ENCODE data around the gene CDKAL1. TPM values are rescaled to one million over a fixed set of nuclear protein-coding genes. Genes with fewer than 3 reads are reported as not detected.

Gene CDKAL1
- total RNA-seq, 3 donors from 2014 or later: 13.0 to 27.2 (median 18.0) TPM

DNA sequence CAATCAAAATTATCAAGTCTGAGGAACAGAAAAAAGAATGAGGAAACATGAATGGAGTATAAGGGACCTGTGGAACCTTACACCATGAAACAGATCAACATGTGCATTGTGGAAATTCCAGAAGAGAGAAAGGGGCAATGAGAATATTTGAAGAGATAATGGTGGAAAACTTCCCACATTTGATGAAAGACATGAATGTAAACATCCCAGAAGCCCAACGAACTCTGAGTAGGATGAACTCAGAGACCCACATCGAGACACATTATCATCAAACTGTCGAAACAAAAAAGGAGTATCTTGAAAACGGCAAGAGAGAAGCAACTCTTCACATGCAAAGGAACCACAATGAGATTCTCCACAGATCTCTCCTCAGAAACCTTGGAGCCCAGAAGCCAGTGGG lies 371.1 kb downstream of the CDKAL1 start:
- H3K9me3 ChIP-seq: no peaks in the 10 kb centered on the region
- no peak overlapping the region for H3K4me3 ChIP-seq
- DNase-seq (ENCODE audit: low spot score in 2 of 2): no peak
- H3K36me3 ChIP-seq: no peaks in the 10 kb centered on the region
- H3K27me3 ChIP-seq: no peaks in the 10 kb centered on the region
- TF ChIP-seq POLR2A (IDR thresholded peaks at IDR 0.05) (no peak), POLR2AphosphoS5 (IDR thresholded peaks at IDR 0.05) (no peak)
- TF ChIP-seq, protein P1, sequence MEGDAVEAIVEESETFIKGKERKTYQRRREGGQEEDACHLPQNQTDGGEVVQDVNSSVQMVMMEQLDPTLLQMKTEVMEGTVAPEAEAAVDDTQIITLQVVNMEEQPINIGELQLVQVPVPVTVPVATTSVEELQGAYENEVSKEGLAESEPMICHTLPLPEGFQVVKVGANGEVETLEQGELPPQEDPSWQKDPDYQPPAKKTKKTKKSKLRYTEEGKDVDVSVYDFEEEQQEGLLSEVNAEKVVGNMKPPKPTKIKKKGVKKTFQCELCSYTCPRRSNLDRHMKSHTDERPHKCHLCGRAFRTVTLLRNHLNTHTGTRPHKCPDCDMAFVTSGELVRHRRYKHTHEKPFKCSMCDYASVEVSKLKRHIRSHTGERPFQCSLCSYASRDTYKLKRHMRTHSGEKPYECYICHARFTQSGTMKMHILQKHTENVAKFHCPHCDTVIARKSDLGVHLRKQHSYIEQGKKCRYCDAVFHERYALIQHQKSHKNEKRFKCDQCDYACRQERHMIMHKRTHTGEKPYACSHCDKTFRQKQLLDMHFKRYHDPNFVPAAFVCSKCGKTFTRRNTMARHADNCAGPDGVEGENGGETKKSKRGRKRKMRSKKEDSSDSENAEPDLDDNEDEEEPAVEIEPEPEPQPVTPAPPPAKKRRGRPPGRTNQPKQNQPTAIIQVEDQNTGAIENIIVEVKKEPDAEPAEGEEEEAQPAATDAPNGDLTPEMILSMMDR (IDR thresholded peaks at IDR 0.05): no peak
- intact Hi-C loops (cut with DNase I; ENCODE audit: low total_unique reads): no loop called here
- H3K4me1 ChIP-seq: no peaks in the 10 kb centered on the region
- no peak overlapping the region for H3K27ac ChIP-seq

DNA sequence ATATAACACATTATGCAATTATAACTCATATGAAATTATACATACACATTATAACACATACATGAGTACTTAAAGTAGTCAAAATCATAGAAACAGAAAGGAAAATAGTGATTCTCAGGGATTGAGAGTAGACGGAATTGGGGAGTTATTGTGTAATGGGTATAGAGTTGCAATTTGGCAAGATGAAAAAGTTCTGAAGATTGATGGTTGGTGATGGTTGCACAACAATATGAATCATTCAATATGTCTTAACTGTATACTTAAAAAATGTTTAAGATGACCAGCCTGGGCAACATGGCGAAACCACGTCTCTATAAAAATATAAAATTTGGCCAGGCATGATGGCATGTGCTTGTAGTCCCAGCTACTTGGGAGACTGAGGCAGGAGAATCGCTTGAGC lies 372.7 kb downstream of the CDKAL1 start:
- TF ChIP-seq, protein P1 (IDR thresholded peaks at IDR 0.05): no peak
- TF ChIP-seq POLR2AphosphoS5 (IDR thresholded peaks at IDR 0.05) (no peak), POLR2A (IDR thresholded peaks at IDR 0.05) (no peak)
- no peaks in the 10 kb centered on the region for H3K4me1 ChIP-seq

GRCh38 chr6:20907486-20908071 lies 373.3 kb downstream of the CDKAL1 start:
- intact Hi-C loops (cut with DNase I; ENCODE audit: low total_unique reads): no loop called here
- no peaks in the 10 kb centered on the region for H3K4me1 ChIP-seq
- no peaks in the 10 kb centered on the region for H3K9me3 ChIP-seq
- H3K36me3 ChIP-seq: no peaks in the 10 kb centered on the region
- DNase-seq (ENCODE audit: low spot score in 2 of 2): no peak
- H3K4me3 ChIP-seq: no peak overlapping the region
- no peaks in the 10 kb centered on the region for H3K27me3 ChIP-seq
- TF ChIP-seq POLR2AphosphoS5 (IDR thresholded peaks at IDR 0.05) (no peak), POLR2A (IDR thresholded peaks at IDR 0.05) (no peak)
- TF ChIP-seq, protein P1 (IDR thresholded peaks at IDR 0.05): no peak
- no peak overlapping the region for H3K27ac ChIP-seq

More for the DNA sequence above, 372.7 kb downstream of the CDKAL1 start:
- H3K27ac ChIP-seq: no peak overlapping the region
- no peaks in the 10 kb centered on the region for H3K36me3 ChIP-seq
- no peaks in the 10 kb centered on the region for H3K9me3 ChIP-seq
- no peak for DNase-seq (ENCODE audit: low spot score in 2 of 2)
- no peaks in the 10 kb centered on the region for H3K27me3 ChIP-seq
- H3K4me3 ChIP-seq: no peak overlapping the region
- intact Hi-C loops (cut with DNase I; ENCODE audit: low total_unique reads): no loop called here

DNA sequence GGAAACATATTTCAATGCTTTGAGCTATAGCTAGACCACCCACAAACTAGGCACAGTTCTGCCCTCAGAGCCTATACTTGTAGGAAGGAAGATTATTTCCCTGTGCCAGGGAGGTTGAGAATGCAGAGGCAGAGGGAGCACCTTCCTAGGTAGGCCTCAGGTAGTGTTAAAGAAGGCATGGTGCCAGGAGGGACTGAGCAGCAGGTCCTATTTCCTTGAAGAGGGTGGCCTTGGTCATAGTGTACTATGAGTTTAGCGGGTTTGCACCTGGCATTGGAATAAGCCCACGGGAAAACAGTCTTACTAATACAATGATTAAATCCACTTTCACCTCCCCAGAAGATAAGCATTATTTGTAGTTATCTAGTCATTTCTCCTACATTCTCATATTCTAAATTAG lies 375.4 kb downstream of the CDKAL1 start:
- DNase-seq (ENCODE audit: low spot score in 2 of 2): no peak
- no peaks in the 10 kb centered on the region for H3K4me1 ChIP-seq
- H3K27ac ChIP-seq: no peak overlapping the region
- no peak overlapping the region for H3K4me3 ChIP-seq
- no peaks in the 10 kb centered on the region for H3K27me3 ChIP-seq
- no peaks in the 10 kb centered on the region for H3K36me3 ChIP-seq
- TF ChIP-seq POLR2A (IDR thresholded peaks at IDR 0.05): no peak
- no peak for TF ChIP-seq POLR2AphosphoS5 (IDR thresholded peaks at IDR 0.05)
- TF ChIP-seq, protein P1 (IDR thresholded peaks at IDR 0.05): no peak
- H3K9me3 ChIP-seq: no peaks in the 10 kb centered on the region
- intact Hi-C loops (cut with DNase I; ENCODE audit: low total_unique reads): no loop called here

DNA sequence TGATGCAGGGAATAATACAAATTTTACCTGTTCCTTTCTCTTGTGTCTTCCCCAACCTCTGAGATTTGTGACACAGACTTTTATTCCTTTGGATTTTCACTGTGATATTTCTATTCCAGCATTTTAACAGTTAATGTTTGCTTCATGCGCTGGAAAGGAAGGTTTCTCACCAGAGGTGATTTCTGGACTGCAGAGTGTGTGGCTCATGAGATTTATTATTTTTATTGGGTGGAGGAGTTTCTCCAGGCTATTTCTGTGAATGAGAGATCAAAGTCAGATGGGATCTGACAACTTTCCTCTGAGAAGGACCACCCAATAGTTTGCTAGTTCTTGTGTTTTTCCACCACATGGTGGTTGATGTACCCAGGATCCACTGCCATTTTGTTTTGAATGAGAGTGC lies 377.5 kb downstream of the CDKAL1 start:
- intact Hi-C loops (cut with DNase I; ENCODE audit: low total_unique reads): no loop called here
- Histone ChIP-seq H3K27ac (no peak overlapping the region), H3K9me3 (peaks cover 0 to 5% of the 10 kb centered on the region in 2 donors), H3K27me3 (no peaks in the 10 kb centered on the region), H3K4me3 (no peak overlapping the region), H3K4me1 (no peaks in the 10 kb centered on the region), H3K36me3 (no peaks in the 10 kb centered on the region)
- DNase-seq (ENCODE audit: low spot score in 2 of 2): no peak
- TF ChIP-seq, protein P1 (IDR thresholded peaks at IDR 0.05): no peak
- no peak for TF ChIP-seq POLR2A (IDR thresholded peaks at IDR 0.05)
- no peak for TF ChIP-seq POLR2AphosphoS5 (IDR thresholded peaks at IDR 0.05)
